ENCODE measurements around the gene OR10AG1. TPM values are rescaled to one million over a fixed set of nuclear protein-coding genes. Genes with fewer than 3 reads are reported as not detected.

The OR10AG1 gene
- total and polyA plus RNA-seq, 9 of the 15 experiments (the other 6 are each of a cell fraction or from before 2014, with no cell fraction given) = not detected

- TF ChIP-seq HMGXB4 (CRISPR knock-in tag; IDR thresholded peaks at IDR 0.05) (no peak), L3MBTL2 (IDR thresholded peaks at IDR 0.05) (no peak), MYNN (IDR thresholded peaks at IDR 0.05) (no peak), MYNN (CRISPR knock-in tag; IDR thresholded peaks at IDR 0.05) (no peak), ZNF764 (CRISPR knock-in tag; IDR thresholded peaks at IDR 0.05; ENCODE audit: low read depth) (no peak)
These were observed 1.2 kb upstream of the OR10AG1 start (continued) for GRCh38 chr11:55970935-55971334.

- Histone ChIP-seq H3K9me1 (ENCODE audit: control insufficient read depth, insufficient read depth, low read length) (no peaks in the 10 kb centered on the region), H3K4me1 (replicated peaks in 1 of 2; ENCODE audit: control insufficient read depth in 2 of 2, insufficient read depth in 2 of 2, low read length in 2 of 2) (no peaks in the 10 kb centered on the region), H3K9ac (ENCODE audit: insufficient read depth in 1 of 2, low read depth in 2 of 2, low read length in 2 of 2) (no peak overlapping the region), H3K27ac (ENCODE audit: extremely low read depth, low read depth, low read length) (no peak overlapping the region), H3K4me2 (ENCODE audit: insufficient read depth, low read length) (no peak overlapping the region), H4K20me1 (replicated peaks; ENCODE audit: control insufficient read depth, insufficient read depth, low read length) (no peaks in the 10 kb centered on the region), H3K36me3 (ENCODE audit: control insufficient read depth, insufficient read depth, low read length) (no peaks in the 10 kb centered on the region), H3K27me3 (ENCODE audit: control insufficient read depth in 2 of 2, insufficient read depth in 2 of 2, low read length in 2 of 2) (no peaks in the 10 kb centered on the region), H2AFZ (ENCODE audit: low read depth, low read length) (no peak overlapping the region), H3K4me3 (no peak overlapping the region), H3K9me3 (replicated peaks; ENCODE audit: control insufficient read depth, insufficient read depth, low read depth, low read length) (no peaks in the 10 kb centered on the region; the same call in 1 of the 2 replicates), H3K79me2 (ENCODE audit: control insufficient read depth, insufficient read depth, low read length) (no peaks in the 10 kb centered on the region)
- 0% methylated on average over 5 of the region's 5 CpGs for WGBS (ENCODE audit: insufficient coverage, low coverage, missing lambda C conversion rate)
- intact Hi-C loops (cut with micrococcal nuclease) = no loop called here
- FAIRE-seq (no peak), DNase-seq (ENCODE audit: extremely low read depth in 1 of 4, low spot score in 3 of 4) (no peak), ATAC-seq (no peak)
- POLR2A ChIA-PET = no interaction called here
- CTCF ChIA-PET (ENCODE audit: low intra/inter-chr PET ratio) = no interaction called here
- no TSS peak for BruUV-seq (replicated peaks)
- in situ Hi-C loops (cut with MboI) = no loop called here
- no peak for TF ChIP-seq ZBTB40 (IDR thresholded peaks at IDR 0.05)
- TF ChIP-seq ZBTB40 (CRISPR knock-in tag; IDR thresholded peaks at IDR 0.05) = no peak
- TF ChIP-seq PHF8 (IDR thresholded peaks at IDR 0.05; ENCODE audit: borderline replicate concordance, low read length) = no peak
- TF ChIP-seq POLR3A (IDR thresholded peaks at IDR 0.05; ENCODE audit: borderline replicate concordance, extremely low read depth, insufficient read depth, insufficient read length) = no peak
- no peak for TF ChIP-seq ESRRA (IDR thresholded peaks at IDR 0.05; ENCODE audit: borderline replicate concordance, low read depth)
- TF ChIP-seq USF2 (CRISPR knock-in tag; IDR thresholded peaks at IDR 0.05) = no peak
These were observed 1.8 kb downstream of the OR10AG1 start for GRCh38 chr11:55967914-55968313.
